Neural cell (in vitro differentiated cells): Measurements from ENCODE around the gene PROKR2. TPM values are rescaled to one million over a fixed set of nuclear protein-coding genes. Genes with fewer than 3 reads are reported as not detected.

ENCODE experiments used
- H2AFZ ChIP-seq: fragments of 200-600, 300-800 bp; sonication (generic), shearing (Covaris generic); 2 replicates; pipeline ENCODE4 v1.6.0; 2014; ENCODE audit warnings: low read depth, mild to moderate bottlenecking, antibody characterized with exemption, low read length, moderate library complexity
- H3F3A ChIP-seq: fragments of 200-600 bp; shearing (Covaris generic); 2 replicates; pipeline ENCODE4 v1.6.1; 2016; ENCODE audit warnings: mild to moderate bottlenecking, moderate library complexity, mixed read lengths, antibody characterized with exemption, low read length; ENCODE audit not compliant: insufficient read depth, poor library complexity, severe bottlenecking
- H3K27ac ChIP-seq: fragments of 200-600, 300-800 bp; sonication (generic), shearing (Covaris generic); 2 replicates; pipeline ENCODE4 v1.5.1; 2014; ENCODE audit warnings: mild to moderate bottlenecking, low read length, moderate library complexity
- H3K27me3 ChIP-seq: fragments of 300-800, 200-600 bp; sonication (generic), shearing (Covaris generic); 2 replicates; pipeline ENCODE4 v1.6.0; 2014; ENCODE audit warnings: mild to moderate bottlenecking, low read depth, low read length, moderate library complexity; ENCODE audit not compliant: insufficient read depth
- H3K36me3 ChIP-seq: fragments of 300-800, 200-600 bp; sonication (generic), shearing (Covaris generic); 2 replicates; pipeline ENCODE4 v1.5.1; 2014; ENCODE audit warnings: mild to moderate bottlenecking, antibody characterized with exemption, low read length, moderate library complexity; ENCODE audit not compliant: insufficient read depth
- H3K4me2 ChIP-seq: fragments of 300-800, 200-600 bp; sonication (generic), shearing (Covaris generic); 2 replicates; pipeline ENCODE4 v1.6.0; 2014; ENCODE audit warnings: mild to moderate bottlenecking, low read length
- H3K4me3 ChIP-seq: fragments of 300-800, 200-600 bp; sonication (generic), shearing (Covaris generic); 2 replicates; pipeline ENCODE4 v1.5.1; 2014; ENCODE audit warnings: mild to moderate bottlenecking, low read length, moderate library complexity
- H3K79me2 ChIP-seq: fragments of 200-600 bp; shearing (Covaris generic); replicated peaks from 2 replicates; pipeline ENCODE4 v1.6.0; 2014; ENCODE audit warnings: mild to moderate bottlenecking, low read length, moderate library complexity; ENCODE audit not compliant: insufficient read depth
- H3K9ac ChIP-seq: fragments of 300-800, 200-600 bp; sonication (generic), shearing (Covaris generic); 2 replicates; pipeline ENCODE4 v1.6.1; 2016; ENCODE audit warnings: mild to moderate bottlenecking, low read length, mixed read lengths
- H3K9me2 ChIP-seq: fragments of 200-600 bp; shearing (Covaris generic); 2 replicates; pipeline ENCODE4 v1.6.1; 2016; ENCODE audit warnings: mild to moderate bottlenecking, low read length, mixed read lengths; ENCODE audit not compliant: insufficient read depth
- H3K9me3 ChIP-seq: fragments of 200-600, 300-800 bp; sonication (generic), shearing (Covaris generic); 2 replicates; pipeline ENCODE4 v1.6.1; 2016; ENCODE audit warnings: mild to moderate bottlenecking, mixed run types, low read length, moderate library complexity, mixed read lengths
- H4K20me1 ChIP-seq: fragments of 200-600 bp; shearing (Covaris generic); 2 replicates; pipeline ENCODE4 v1.6.1; 2016; ENCODE audit warnings: mild to moderate bottlenecking, mixed run types; ENCODE audit not compliant: insufficient read depth
- EP300 ChIP-seq: fragments of 450-650 bp; conservative IDR thresholded peaks from 2 replicates; pipeline ENCODE4 v1.6.1; 2014; ENCODE audit warnings: antibody characterized with exemption, mild to moderate bottlenecking, moderate library complexity; ENCODE audit not compliant: poor library complexity, severe bottlenecking
- EZH2 ChIP-seq: fragments of 200-600, 300-800 bp; shearing (Covaris generic), sonication (generic); IDR thresholded peaks from 2 replicates; pipeline ENCODE4 v1.6.1; 2014; ENCODE audit warnings: antibody characterized with exemption, low read length, borderline replicate concordance, mild to moderate bottlenecking; ENCODE audit not compliant: insufficient read depth, poor library complexity, severe bottlenecking
- MXI1 ChIP-seq: fragments of 450-650 bp; conservative IDR thresholded peaks from 2 replicates; pipeline ENCODE4 v1.6.1; 2014; ENCODE audit warnings: antibody characterized with exemption, mild to moderate bottlenecking; ENCODE audit not compliant: poor library complexity, severe bottlenecking
- POLR2AphosphoS5 ChIP-seq: IDR thresholded peaks from 2 replicates; pipeline ENCODE4 v1.6.1; 2012
- RAD21 ChIP-seq: fragments of 450-650 bp; conservative IDR thresholded peaks from 2 replicates; pipeline ENCODE4 v1.6.1; 2014; ENCODE audit warnings: antibody characterized with exemption, mild to moderate bottlenecking, moderate library complexity
- SMC3 ChIP-seq: fragments of 450-650 bp; conservative IDR thresholded peaks from 2 replicates; pipeline ENCODE4 v1.6.1; 2014; ENCODE audit warnings: antibody characterized with exemption, mild to moderate bottlenecking, moderate library complexity; ENCODE audit not compliant: poor library complexity
- TAF1 ChIP-seq: IDR thresholded peaks from 2 replicates; pipeline ENCODE4 v1.6.1; 2012; ENCODE audit warnings: low read depth
- polyA plus RNA-seq: library from polyadenylated mRNA; depleted of rRNA; stranded (reverse); fragments of >200 nt; gene quantifications from 2 replicates; pipeline ENCODE4 v1.2.3, GENCODE V29; 2014
- TF ChIP-seq, protein P1 (sequence below): IDR thresholded peaks from 2 replicates; pipeline ENCODE4 v1.6.1; 2012; ENCODE audit warnings: borderline replicate concordance
- TF ChIP-seq, protein P2 (sequence below): fragments of 450-650 bp; IDR thresholded peaks from 2 replicates; pipeline ENCODE4 v1.5.1; 2014; ENCODE audit warnings: antibody characterized with exemption, mild to moderate bottlenecking, moderate library complexity; ENCODE audit not compliant: poor library complexity, severe bottlenecking

The PROKR2 gene
- polyA plus RNA-seq, 1 donor from 2014 or later = not detected

DNA sequence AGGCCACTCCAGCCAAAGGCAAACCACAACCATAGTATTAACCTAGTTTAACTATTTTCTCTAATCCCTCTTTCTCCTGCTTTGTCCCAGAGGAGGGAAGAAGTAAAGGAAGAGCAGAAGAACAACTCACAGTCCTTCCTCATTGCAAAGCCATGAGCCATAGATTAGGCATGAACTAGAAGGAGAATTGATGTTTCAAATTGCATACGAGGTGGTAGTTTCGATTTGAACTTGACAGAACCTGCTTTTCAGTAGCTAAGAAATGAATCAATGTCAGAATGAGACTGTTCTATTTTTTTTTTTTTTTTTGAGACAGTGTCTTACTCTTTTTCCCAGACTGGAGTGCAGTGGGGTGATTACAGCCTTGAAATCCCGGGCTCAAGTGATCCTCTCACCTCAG is 48.3 kb downstream of the PROKR2 start:
- TF ChIP-seq TAF1 = no peak
- TF ChIP-seq, protein P1, sequence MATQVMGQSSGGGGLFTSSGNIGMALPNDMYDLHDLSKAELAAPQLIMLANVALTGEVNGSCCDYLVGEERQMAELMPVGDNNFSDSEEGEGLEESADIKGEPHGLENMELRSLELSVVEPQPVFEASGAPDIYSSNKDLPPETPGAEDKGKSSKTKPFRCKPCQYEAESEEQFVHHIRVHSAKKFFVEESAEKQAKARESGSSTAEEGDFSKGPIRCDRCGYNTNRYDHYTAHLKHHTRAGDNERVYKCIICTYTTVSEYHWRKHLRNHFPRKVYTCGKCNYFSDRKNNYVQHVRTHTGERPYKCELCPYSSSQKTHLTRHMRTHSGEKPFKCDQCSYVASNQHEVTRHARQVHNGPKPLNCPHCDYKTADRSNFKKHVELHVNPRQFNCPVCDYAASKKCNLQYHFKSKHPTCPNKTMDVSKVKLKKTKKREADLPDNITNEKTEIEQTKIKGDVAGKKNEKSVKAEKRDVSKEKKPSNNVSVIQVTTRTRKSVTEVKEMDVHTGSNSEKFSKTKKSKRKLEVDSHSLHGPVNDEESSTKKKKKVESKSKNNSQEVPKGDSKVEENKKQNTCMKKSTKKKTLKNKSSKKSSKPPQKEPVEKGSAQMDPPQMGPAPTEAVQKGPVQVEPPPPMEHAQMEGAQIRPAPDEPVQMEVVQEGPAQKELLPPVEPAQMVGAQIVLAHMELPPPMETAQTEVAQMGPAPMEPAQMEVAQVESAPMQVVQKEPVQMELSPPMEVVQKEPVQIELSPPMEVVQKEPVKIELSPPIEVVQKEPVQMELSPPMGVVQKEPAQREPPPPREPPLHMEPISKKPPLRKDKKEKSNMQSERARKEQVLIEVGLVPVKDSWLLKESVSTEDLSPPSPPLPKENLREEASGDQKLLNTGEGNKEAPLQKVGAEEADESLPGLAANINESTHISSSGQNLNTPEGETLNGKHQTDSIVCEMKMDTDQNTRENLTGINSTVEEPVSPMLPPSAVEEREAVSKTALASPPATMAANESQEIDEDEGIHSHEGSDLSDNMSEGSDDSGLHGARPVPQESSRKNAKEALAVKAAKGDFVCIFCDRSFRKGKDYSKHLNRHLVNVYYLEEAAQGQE = no peak
- TF ChIP-seq EZH2 = no peak
- TF ChIP-seq RAD21 = no peak
- no peak for TF ChIP-seq MXI1
- TF ChIP-seq, protein P2, sequence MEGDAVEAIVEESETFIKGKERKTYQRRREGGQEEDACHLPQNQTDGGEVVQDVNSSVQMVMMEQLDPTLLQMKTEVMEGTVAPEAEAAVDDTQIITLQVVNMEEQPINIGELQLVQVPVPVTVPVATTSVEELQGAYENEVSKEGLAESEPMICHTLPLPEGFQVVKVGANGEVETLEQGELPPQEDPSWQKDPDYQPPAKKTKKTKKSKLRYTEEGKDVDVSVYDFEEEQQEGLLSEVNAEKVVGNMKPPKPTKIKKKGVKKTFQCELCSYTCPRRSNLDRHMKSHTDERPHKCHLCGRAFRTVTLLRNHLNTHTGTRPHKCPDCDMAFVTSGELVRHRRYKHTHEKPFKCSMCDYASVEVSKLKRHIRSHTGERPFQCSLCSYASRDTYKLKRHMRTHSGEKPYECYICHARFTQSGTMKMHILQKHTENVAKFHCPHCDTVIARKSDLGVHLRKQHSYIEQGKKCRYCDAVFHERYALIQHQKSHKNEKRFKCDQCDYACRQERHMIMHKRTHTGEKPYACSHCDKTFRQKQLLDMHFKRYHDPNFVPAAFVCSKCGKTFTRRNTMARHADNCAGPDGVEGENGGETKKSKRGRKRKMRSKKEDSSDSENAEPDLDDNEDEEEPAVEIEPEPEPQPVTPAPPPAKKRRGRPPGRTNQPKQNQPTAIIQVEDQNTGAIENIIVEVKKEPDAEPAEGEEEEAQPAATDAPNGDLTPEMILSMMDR = no peak
- TF ChIP-seq SMC3 = no peak
- no peak for TF ChIP-seq POLR2AphosphoS5
- TF ChIP-seq EP300 = no peak
- Histone ChIP-seq H2AFZ (no peak overlapping the region), H3K4me2 (no peak overlapping the region), H3F3A (no peaks in the 10 kb centered on the region), H3K79me2 (no peaks in the 10 kb centered on the region), H3K9me2 (no peaks in the 10 kb centered on the region), H4K20me1 (no peaks in the 10 kb centered on the region), H3K27ac (no peak overlapping the region), H3K36me3 (no peaks in the 10 kb centered on the region), H3K4me3 (no peak overlapping the region), H3K9me3 (no peaks in the 10 kb centered on the region), H3K9ac (no peak overlapping the region), H3K27me3 (no peaks in the 10 kb centered on the region)

DNA sequence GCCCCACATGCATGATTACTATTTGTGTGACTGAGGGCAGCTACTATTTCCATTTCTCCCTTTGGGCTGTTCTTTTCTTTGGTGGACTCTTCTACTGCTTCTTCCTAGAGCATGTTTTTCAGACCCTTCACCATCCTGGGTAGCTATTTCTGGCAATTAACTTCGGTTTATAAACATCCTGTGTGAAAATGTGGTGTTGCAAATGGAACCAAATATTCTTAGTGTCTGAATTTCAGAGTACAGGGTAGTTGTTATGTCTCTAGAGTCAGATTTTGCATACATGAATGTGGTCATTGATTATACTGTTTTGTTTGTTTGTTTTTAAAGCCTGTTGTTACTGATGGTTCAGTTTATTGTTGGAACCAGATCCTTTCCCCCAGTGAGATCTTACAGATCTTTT is 49.7 kb downstream of the PROKR2 start:
- H3K27ac ChIP-seq = no peak overlapping the region
- no peak for TF ChIP-seq EZH2
- TF ChIP-seq, protein P2 = no peak
- no peak for TF ChIP-seq TAF1
- no peak for TF ChIP-seq RAD21
- TF ChIP-seq, protein P1 = no peak
- TF ChIP-seq MXI1 = no peak
- TF ChIP-seq EP300 = no peak
- no peak for TF ChIP-seq POLR2AphosphoS5
- no peak for TF ChIP-seq SMC3
- no peaks in the 10 kb centered on the region for H3F3A ChIP-seq
- H3K4me3 ChIP-seq = no peak overlapping the region
- H3K9me2 ChIP-seq = no peaks in the 10 kb centered on the region
- H3K27me3 ChIP-seq = no peaks in the 10 kb centered on the region
- H3K4me2 ChIP-seq = no peak overlapping the region
- no peaks in the 10 kb centered on the region for H4K20me1 ChIP-seq
- H2AFZ ChIP-seq = no peak overlapping the region
- no peak overlapping the region for H3K9ac ChIP-seq
- no peaks in the 10 kb centered on the region for H3K9me3 ChIP-seq
- H3K36me3 ChIP-seq = no peaks in the 10 kb centered on the region
- H3K79me2 ChIP-seq = no peaks in the 10 kb centered on the region
